Hematopoietic multipotent progenitor cell treated with erythropoietin and hydrocortisone succinate and interleukin-3 and kit ligand, for 8 days (in vitro differentiated cells): ENCODE data around the gene STK4.
"Not testable (repeated sequence)": the region's sequence is repeated elsewhere in the genome, so short reads cannot be mapped to it uniquely, and the experiment has no call there.

Experiments
- DNase-seq: peaks from one replicate; pipeline ENCODE4 v3.0.0-alpha.2; 2015

STK4 gene

DNA sequence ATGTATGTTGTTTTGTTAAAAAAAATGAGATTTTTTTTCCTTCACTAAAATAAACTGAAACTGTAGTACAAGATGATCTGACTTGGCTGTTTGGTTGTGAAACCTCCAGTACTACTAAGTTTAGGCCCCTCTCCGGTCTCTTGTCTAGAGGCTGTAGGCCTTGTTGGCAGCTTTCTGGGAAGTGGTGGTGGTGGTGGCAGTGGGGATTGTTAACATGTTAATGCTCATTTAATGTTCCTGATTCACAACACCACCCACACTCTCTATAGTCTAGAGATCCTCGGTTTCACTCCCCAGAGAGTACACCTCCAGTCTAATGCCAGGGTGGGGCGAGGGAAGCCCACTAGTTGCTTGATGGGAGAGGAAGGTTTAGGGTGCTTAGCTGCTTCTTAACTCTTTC lies 24.1 kb downstream of the STK4 start:
- no peak for DNase-seq

DNA sequence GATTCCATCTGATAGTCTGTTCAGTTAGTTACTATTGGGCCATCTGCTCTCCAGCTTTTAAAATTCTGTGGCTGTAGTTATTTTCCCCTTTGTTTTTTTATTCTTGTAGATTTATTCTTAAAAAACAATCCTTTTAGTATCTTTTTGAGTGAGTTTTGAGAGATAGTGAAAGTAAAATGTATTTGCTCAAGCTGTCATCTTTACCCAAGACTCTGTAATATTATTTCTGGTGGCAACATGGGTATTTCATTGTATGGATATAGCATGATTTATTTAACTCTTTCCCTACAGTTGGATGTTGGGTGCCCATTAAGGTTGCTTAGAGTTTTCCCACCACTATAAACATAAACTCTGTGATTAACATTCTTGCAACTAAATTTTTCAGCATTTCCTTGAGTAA lies 24.6 kb downstream of the STK4 start:
- no peak for DNase-seq

DNA sequence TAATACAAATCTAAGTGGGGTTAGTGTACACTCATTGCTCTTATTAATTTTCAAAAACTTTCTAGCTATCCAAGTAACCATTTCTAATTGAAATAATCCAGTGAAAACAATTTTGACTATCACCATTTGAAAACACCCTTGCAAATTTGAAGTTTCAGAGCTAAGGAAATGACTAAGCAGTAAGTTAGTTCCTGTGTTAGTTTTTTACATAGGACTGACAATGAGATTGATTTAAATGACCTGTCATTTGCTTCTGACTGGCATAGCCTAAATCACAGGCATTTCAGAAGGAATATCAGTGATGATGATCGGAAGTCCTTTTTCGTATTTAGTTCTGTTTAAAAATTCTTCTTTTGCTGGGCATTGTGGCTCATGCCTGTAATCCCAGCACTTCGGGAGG lies 27.0 kb downstream of the STK4 start:
- no peak for DNase-seq

DNA sequence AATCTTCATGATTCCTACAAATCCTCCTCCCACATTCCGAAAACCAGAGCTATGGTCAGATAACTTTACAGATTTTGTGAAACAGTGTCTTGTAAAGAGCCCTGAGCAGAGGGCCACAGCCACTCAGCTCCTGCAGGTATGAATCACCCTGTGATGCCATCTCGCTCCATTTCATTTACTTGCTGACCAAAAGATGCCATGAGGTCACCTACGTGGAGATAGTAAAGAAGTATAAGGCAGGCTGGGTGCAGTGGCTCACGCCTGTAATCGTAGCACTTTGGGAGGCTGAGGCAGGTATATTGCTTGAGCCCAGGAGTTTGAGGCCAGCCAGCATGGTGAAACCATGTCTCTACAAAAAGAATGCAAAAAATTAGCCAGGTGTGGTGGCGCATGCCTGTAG lies 30.9 kb downstream of the STK4 start:
- no peak for DNase-seq

DNA sequence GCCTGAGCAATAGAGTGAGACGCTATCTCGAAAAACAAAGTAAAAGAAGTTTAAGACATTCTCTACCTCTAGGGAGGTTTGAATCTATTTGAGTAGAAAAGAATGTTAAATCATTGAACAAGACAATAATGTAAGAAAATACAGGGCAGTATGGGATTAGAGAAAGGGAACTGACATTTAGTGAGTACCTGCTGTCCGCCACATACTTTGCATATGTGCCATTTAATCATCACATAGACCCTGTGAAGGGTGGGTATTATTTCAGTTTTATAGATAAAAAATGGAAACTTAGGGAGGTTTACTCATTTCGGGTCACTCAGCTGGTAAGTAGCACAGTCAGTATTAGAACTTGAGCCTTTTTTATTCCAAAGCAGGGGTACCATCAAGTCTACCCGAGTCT lies 31.4 kb downstream of the STK4 start:
- DNase-seq: no peak

DNA sequence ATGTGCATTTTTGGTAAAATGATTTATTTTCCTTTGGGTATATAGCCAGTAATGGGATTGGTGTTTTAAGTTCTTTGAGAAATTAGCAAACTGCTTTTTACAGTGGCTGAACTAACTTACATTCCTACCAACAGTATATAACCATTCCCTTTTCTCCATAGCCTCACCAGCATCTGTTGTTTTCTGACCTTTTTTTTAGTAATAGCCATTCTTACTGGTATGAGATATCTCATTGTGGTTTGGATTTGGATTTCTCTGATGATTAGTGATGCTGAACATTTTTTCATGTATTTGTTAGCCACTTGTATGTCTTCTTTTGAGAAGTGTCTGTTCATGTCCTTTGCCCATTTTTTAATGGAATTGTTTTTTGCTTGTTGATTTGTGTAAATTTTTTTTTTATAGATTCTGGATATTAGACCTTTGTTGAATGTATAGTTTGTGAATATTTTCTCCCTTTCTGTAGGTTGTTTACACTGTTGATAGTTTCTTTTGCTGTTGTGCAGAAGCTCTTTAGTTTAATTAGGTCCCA lies 42.3 kb downstream of the STK4 start:
- no peak for DNase-seq

DNA sequence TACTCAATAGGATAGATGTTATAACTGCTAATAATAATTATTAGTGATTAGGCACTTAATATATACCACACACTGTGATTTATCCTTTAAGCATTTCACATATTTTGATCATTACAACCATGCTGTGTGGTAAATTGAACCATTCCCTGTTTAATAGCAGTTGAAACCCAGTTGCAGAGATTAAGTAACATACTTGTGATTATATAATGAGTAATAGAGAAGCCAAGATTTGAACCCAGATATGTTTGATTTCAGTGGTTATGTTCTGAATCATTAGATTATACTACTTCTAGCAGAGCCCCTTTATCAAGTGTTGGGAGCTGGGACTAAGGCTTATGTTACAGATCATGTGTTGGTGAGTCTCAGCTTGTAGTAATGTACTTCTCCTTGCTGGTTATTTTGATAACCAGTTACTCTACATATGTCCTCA lies 44.1 kb downstream of the STK4 start:
- no peak for DNase-seq

DNA sequence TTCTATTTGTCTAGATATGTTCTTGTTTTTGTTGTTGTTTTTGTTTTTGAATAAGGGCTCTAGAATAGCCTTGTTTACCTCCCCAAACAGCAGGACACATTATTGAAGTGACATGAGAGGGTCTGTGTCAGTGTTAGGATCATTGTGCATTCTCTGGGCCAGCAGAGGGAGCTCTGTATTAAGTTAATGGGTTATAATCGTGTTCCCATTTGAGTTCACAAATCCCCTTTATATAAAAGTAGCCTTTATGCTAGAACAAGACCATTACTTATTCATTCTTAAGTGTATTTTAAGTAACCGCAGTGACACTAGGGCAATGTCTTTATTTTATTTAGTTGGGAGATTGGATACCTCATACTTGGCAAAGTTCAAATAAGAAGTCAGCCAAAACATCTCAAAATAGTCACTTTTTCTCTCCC lies 44.8 kb downstream of the STK4 start:
- DNase-seq: peak; percentile 64

DNA sequence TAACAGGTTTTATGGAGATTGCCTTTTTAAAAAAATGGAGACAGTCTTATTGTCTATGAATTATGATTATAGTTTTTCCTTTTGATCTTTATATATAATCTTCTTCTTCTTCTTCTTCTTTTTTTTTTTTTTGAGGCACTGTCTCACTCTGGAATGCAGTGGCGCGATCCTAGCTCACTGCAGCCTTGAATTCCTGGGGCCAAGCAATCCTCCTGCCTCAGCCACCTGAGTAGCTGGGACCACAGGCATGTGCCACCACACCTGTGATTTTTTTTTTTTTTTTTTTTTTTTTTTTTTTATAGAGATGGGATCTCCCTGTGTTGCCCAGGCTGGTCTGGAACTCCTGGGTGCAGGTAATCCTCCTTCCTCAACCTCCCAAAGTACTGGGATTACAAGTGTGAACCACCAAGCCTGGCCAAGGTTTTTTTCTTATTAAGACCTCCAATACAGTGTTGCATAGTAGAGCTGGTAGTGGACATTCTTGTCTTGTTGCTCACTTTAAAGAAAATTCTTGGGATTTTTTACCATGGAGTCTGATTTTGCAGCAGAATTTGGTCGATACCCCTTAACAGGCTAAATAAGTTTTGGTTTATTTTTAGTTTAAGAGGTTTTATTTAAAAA lies 46.5 kb downstream of the STK4 start:
- no peak for DNase-seq

DNA sequence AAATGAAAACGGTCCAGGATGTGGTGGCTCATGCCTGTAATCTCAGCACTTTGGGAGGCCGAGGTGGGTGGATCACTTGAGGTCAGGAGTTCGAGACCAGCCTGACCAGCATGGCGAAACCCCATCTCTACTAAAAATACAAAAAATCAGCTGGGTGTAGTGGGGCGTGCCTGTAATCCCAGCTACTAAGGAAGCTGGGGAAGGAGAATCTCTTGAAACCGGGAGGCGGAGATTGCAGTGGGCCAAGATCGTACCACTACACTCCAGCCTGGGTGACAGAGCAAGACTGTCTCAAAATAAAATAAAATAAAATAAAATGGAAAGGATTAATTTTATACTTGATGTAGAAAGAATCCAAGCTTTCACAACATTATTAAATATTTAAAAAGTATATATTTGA lies 47.8 kb downstream of the STK4 start:
- not testable (repeated sequence) for DNase-seq

DNA sequence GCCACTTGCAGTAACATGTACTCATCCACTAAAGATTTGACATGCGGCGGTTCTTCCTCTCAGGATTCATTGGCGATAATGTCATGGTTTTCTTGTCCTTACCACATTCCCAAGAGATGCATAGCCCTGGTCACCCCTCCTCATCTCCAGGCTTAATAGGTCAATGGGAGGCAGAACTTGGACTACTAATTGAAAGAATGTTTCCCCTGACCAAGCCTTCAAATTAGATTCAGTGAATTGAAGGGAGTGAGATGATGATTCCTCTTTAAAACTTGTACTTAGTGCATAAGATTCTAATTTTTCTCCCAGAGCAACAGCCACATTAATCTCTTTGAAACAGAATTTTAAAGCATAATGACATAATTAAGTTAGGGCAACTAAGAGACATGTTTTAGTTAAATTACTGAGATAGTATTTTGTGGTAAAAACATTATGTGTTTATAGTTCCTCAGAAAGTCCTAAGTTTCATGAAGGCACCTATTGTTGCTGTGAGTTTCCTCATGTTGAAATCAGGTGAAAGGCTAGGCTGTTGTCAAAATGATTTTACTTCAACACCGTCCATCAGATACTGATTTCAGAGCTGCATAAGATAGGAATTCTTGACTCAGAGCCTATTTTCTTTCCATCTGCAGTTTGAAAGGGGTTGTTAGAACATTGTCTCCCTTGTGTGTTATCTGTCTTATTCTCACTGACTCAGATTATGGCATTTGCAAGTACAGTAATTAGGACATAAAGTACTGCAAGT lies 48.5 kb downstream of the STK4 start:
- no peak for DNase-seq

DNA sequence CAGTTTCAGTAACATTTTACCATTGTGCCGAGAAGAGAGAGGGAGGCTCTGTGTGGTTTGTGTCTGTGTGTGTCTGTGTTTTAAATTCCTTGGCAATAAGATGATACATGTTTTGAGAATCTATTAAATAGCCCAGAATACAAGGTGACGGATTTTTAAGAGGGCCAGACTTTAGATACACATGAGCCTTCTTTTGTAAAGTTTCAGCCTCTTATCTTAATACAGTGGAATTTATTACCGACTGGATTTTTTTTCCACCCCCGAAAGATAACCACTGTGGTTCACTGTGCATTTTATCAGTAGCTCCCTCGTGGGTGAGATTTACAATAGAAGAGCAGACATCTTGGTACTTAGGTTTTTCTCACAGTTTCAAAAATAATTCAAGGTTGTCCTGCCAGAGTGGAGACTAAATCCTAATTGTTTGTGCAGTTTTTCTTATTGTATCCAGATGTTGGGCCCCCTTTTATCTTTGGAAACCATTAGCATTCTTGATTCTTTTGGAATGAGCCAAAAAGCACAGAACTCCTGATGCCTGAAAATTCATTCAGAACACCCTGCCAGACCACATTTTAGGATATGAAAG lies 49.9 kb downstream of the STK4 start:
- peak; percentile 23 for DNase-seq

DNA sequence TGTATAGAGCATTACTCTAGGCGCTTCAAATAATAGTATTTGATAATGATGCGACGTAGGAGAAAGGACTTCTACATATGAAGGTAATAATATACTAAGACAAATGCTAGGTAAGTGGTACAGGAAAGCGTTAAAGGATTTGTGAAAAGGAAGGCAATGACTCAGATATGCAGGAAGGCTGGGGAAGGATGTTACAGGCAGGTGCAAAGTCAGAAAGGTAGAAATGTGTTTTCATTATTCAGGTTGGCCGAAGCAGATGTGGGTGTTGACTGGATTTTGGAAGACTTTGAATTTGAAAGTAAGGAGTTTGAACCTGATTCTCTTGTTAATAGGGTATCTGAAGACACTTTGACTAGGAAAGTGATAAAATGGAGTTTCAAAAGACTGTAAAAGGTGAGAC lies 51.0 kb downstream of the STK4 start:
- DNase-seq: no peak

DNA sequence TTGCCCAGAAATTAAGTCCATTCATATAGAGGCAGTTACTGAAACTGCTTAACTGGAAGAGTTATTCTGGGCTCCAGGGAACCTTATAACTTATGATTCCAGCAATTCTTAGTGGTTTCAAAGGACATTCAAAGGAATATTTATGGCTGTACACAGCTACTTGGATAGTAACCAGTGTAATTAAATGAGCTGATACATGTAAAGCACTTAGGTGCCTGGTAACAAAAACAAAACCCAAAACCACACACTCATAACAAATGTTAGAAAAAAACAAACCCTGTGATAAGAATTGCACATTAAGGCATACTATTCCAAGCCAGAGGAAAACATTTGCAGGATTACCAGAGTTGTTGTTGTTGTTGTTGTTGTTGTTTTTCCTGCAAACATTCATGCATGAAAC lies 51.5 kb downstream of the STK4 start:
- DNase-seq: no peak

DNA sequence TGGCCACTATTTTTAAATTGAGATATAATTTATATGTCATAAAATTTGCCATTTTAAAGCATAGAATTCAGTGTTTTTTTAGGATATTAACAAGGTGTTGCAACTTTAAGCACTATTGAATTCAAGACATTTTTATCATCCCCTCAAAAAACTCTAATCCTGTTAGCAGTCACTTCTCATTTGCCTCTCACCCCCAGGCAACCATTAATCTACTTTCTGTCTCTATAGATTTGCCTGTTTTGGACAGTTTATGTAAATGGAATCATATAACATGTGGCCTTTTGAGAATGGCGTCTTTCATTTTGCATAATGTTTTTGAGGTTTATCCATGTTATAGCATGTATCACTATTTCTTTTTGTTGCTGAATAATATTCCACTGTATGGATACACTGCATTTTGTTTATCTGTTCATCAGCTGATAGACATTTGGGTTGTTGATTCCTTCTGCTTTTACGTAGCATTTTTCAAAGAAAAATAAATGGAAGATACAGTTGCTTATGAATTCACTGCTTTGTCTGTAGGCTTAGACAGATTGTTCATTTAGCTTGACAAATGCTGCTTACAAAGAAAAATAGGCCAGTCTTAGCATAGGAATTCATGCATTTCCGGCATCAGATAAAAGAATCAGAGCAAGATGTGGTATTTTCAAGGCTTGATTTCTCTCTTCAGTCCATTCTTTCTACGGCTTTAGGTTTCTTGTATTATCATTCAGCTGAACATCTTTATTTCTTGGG lies 52.9 kb downstream of the STK4 start:
- no peak for DNase-seq

DNA sequence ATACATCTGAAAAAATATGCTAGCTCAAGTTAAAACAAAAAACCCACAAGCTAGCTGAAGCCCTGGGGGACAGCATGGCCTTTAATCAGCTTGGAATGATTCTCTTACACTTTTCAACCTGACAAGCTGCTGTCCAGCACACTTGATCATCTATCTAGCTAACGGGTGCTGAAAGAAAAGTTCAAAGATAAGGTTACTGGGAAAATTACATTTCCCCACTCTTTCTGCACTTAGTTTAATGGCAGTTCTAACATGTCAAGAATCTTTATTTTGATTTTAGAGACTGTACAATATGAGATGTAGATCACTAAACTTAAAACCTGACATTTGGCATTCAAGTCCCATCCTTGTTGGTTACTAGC lies 53.4 kb downstream of the STK4 start:
- no peak for DNase-seq

DNA sequence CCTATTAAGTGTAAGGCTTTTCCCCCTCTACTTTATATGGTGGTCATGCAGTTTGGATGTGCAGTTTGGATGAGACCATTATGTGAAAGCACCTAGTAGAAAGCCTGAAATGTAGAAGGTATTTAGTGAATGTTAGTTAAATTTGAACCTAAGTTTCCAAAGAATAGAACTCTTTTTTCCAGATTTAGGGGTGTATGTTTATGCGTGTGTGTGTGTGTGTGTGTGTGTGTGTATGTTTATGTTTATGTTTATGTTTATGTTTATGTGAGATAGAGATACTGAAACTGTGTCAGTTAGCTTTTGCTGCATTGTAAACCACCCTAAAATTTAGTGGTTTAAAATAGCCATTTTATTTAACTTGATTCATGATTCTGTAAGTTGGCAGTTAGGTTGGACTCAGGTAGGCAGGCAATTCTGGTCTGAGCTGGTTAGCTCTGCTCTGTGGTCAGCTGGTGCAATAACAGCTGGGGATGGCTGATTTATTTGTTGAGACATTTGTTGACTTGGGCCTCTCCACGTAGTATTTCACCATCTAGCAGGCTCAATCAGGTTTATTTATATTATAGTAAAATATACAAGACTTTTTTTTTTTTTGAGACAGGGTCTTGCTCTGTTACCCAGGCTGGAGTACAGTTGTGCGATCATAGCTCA lies 54.0 kb downstream of the STK4 start:
- no peak for DNase-seq

DNA sequence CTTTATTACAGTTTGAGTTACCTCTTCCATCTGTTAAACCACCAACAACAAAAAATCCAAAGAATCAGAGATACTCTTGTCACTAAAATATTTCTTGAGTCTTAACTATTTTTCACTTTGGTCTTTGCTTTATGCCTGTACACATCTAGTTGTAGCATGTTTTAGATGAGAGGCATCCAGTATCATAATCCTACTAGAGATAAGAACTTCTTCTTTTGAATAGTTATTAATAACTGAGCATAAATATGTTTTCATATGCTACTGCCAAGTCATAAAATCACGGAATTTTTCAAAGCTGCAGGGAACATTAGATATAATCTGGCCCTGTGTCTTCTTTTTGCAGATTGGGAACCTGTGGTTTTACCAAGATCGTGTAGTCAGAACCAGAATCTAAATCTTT lies 55.3 kb downstream of the STK4 start:
- no peak for DNase-seq

DNA sequence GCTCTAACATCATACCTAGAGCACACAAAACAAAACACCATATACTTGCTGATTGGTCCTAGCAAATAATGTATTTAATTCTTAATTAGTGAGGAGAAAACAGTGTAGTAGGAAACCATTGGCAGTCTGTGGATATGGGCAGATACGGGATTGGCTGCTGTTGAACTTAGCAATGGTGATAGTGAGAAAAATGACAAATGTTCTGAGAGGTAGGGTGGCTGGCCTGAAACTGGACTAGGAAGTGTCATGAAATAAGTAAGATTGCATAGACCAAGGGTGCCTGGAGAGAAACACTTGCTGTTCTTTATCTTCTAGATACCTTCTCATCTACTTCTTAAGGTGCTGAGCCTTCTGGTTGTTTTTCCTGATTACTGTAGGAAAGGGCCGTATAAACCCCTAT lies 56.8 kb downstream of the STK4 start:
- DNase-seq: not testable (repeated sequence)

DNA sequence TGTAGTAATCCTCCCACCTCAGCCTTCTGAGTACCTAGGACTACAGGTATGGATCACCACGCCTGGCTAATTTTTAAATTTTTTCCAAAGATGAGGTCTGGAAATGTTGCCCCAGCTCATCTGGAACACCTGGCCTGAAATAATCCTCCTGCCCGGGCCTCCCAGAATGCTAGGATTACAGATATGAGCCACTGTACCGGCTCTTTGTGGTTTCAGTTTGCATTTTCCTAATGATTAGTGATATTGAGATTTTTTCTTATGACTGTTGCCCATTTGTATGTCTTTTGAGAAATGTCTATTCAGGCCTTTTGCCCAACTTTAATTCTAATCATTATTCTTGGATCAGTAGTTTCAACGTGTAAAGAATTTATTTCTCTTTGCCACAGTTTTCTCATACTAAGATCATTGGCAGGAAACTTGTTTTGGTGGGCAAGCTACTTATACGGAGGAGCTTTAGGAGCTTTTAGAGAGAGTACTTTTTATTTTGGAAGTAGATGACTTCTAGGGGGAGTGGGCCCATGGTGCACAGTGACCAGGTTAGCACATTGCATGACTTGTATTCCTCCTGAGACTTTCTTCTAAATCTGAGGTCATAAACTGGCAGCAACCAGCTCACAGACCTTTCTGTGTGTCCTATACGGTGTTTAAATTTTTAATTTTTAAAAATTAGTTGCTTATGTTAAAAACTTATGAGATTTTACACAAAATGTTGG lies 62.3 kb downstream of the STK4 start:
- no peak for DNase-seq

DNA sequence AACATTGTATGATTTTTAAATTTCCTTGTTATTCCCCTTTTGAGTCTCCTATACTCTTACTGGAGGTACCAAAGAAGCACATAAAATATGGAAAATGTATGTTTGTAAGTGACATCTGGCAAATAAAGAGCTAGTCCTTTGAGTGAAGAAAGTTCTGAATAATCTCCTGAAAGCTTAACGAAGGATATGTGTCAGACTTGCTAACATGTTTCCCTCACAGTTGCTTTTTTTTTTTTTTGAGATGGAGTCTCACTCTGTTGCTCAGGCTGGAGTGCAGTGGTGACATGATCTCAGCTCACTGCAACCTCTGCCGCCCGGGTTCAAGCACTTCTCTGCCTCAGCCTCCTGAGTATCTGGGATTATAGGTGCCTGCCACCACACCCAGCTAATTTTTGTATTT lies 63.6 kb downstream of the STK4 start:
- no peak for DNase-seq

DNA sequence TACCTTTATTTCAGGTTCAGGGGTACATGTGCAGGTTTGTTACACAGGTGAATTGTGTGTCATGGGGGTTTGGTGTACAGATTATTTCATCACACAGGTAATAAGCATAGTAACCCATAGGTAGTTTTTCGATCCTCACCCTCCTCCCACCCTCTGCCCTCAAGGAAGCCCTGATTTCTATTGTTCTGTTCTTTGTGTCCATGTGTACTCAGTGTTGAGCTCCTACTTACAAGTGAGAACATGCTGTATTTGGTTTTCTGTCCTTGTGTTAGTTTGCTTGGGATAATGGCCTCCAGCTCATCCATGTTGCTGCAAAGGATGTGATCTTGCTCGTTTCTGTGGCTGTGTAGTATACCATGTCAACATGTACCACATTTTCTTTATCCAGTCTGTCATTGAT lies 66.0 kb downstream of the STK4 start:
- no peak for DNase-seq
